HG03439 (cell line): ENCODE measurements around the gene CD3G.
A peak's percentile ranks its signal among the peaks of the same experiment; 100 is the strongest.

Experiments
- ATAC-seq: cut with Tn5 transposase; IDR thresholded peaks from one replicate; pipeline ENCODE4 v1.9.1; 2021; ENCODE audit warnings: mild to moderate bottlenecking, moderate library complexity; ENCODE audit not compliant: unreplicated experiment

CD3G gene

DNA sequence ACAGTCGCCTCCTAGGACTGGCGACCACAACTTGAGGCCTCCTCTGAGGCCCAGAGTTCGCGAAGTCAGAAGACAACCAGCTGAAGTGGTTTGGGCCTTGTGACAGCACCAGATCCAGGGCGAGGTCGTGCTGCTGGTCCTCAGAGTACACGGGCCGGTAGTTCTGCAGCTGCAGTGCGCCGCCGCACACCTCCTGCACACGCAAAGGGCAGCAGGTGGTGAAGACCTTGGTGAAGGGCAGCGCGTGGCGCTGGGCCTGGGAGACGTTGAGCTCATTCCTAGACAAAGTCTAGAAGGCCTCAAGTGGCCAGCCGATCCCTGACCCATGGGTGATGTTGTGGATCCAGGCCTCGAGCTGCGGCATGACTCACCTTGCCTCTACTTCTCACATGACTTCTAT is 21.4 kb upstream of the CD3G start:
- no peak for ATAC-seq

DNA sequence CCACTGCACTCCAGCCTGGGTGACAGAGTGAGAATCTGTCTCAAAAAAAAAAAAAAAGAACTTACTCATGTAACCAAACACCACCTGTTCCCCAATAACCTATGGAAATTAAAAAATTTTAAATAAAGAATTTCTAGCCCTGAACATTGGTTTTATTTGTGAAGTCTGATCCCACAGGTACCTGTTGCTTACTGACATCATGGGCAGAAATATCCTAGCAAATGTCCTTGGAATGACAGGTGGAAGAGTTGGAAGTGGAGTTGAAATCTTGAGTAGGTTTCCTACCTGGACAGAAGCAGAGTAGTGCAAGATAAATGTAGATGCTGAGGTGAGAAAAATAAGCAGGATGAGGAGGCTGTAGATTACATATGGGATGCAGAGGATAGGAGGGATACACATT is 18.9 kb upstream of the CD3G start:
- no peak for ATAC-seq

DNA sequence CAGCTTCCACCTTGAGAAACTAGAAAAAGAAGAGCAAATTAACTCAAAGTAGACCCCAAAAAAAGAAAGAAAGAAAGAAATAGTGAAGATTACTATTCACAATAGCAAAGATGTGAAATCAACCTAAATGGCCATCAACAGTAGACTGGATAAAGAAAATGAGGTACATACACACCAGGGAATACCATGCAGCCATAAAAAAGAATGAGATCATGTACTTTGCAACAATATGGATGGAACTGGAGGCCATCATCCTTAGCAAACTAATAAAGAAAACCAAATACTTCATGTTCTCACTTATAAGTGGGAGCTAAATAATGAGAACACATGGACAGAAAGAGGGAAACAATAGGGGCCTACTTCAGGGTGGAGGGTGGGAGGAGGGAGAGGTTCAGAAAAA is 15.4 kb upstream of the CD3G start:
- ATAC-seq, result no peak

DNA sequence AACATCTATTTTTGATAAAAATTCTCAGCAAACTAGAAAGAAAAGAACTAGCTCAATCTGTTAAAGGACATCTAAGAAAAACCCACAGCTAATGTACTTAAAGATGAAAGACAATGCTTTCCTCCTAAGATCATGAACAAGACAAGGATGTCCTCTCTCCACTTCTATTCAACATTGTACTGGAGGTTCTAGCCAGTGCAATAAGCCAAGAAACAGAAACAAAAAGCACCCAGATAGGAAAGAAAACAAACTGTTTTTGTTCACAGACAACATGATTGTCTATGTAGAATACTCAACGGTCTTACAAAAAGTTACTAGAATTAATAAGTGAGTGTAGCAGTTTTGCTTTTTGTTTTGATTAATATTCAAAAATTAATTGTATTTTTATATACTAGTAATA is 9.4 kb upstream of the CD3G start:
- no peak for ATAC-seq

DNA sequence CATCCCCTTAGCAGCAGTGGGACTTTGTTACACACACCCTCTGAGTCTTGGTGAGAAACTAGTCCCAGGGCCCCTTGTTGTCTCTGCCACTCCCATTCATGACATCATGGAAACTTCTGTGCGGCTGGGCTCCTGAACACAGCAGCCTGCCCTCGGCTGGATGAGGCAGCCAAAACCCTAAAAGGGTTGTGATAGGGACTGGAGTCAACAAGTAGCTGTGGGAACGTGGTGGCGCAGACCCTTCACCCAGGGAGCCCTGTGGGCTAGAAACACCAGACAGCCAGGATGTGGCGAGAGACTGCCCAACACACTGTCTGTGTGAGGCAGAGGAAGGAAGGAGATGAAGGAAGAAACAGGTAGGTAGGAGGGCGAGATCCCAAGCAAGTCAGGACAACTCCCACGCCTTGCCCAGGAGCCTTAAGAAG is 5.5 kb upstream of the CD3G start:
- no peak for ATAC-seq

DNA sequence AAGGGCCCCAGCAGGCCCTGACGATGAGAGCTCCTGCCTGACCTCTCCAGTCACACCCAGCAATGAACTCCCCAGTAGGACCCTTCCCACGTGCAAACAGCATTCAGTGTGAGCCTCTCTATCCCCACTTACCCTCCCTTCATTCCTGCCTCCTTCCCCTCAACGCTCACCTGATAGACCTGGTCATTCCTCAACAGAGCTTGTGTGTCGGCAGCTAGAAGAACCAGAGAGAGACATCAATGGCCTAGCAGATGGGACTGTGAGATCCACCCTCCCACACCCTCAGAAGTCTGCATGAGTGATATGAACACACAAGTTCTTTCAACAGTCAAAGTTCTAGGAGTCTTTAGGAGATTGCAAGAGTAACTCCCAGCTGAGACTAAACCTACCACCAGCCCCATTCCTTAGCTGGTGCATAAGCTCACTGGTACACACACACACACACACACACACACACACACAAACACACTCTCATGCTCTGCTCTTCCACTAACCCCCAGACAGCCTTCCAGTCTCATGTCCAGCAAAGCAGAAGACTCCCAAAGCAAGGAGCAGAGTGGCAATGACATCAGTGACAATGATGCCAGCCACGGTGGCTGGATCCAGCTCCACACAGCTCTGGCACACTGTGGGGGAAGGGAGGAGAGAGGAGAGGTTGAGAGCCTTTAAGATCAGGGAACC is 4.7 kb upstream of the CD3G start:
- ATAC-seq, result no peak

DNA sequence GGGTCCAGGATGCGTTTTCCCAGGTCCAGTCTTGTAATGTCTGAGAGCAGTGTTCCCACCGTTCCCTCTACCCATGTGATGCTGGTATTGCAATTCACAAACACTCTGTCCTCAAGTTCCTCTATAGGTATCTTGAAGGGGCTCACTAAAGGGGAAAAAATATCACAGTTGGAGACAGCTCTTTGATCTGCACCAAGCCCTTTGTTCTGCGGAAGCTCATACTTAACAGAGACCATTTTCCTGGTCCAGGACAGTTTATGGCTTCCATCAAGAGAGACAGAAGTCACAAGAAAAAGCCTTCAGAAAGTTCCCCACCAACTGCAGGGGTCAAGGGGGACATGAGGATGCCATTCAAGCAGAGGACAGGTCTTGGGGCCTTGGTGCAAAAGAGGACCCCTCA is 3.7 kb upstream of the CD3G start:
- ATAC-seq, result no peak

DNA sequence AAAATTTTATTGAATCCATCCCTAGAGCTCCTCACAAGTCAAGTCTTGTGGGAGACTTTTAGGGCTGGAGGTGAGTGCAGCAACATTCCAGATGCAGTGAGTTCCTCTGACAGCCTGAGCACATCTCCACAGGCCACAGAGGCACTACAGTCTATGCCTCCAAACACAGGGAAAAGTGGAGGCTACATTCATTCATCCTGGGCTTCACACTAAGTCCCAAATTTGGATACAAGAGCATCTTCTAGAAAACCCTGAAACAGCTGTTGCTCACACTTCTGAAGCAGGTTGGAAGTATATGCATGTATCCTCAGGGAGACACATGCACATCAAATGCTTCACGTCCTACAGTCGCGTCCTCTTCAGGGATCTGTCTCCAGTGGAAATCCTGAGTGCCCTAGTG is 2.9 kb upstream of the CD3G start:
- no peak for ATAC-seq

DNA sequence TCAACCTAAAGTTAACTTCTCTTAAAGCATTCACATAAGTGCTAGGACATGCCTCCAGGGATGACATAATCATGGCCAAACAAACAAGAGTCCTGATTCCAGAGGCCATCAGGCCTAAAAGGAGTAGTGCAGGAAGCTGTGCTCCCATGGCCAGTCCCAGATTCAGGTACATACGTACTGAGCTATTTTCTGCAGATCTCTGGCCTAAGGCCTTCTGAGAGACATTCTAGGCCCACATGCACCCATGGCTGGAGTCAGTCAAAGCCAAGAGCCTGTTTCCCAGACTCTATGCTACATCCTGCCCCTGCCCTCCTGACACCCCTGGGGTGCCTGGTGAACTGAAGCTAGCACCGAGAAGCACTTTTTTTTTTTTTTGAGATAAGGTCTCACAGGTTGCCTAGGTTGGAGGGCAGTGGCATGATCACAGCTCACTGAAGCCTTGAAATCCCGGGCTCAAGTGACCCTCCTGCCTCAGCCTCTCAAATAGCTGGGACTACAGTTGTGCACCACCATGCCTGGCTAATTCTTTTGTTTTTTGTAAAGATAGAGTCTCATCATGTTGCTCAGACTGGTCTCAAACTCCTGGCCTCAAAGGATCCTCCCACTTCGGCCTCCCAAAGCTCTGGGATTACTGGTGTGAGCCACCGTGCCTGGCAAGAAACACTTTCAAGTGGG is 2.2 kb upstream of the CD3G start:
- no peak for ATAC-seq

DNA sequence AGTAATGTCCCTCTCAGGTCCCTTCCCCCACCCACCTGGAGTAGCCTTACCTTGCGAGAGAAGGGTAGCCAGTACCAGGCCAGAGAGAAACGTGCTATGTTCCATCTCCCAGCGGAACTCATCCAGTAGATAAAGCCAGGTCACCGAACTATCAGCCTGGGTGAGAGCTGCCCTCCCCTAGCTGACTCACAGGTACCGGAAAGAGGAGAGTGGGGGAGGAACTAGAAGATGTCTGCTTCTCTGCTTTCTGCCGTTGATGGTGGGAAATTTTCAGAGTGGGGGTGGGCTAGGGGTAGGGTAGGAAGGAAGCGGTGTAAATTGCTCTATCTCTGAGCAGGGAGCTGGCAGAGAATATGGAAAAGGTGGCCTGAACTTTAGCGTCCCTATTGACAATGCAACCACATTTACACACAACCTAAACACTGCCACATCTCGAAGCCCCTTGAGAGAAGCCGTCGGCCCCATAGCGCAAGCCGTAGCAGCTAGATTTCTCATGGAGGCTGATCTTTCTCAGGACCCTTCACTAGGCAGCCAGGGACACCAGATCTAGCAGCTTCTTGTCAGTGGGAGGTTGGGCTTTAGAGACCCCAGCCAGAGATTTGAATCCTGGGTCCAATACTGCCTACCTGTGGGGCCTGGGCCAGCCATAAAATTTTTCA is 1.5 kb upstream of the CD3G start, which contains the start of gene CD3D:
TSS of gene CD3D (minus strand) at position 203 of the 659 bp plus-strand sequence. CDS start at position 105, 98 bp downstream.
- no peak for ATAC-seq

DNA sequence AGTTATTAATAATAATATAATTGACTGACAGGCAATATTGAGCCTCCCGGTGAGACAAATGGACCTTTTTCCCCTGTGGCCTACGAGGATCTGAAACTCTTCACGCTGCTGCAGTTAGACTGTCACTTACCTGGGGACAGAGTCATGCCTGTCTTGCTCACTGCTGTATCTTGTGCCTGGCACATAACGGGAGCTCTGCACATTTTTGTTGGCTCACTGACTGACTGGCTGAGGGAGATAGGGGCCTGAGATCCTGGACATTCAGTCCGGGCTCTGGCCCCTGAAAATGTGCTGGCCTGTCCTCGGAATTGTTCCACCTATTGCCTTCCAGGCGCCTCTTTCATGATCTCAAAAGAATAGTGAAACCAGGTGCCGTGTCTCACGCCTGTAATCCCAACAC is 896 bp upstream of the CD3G start:
- ATAC-seq, result no peak

DNA sequence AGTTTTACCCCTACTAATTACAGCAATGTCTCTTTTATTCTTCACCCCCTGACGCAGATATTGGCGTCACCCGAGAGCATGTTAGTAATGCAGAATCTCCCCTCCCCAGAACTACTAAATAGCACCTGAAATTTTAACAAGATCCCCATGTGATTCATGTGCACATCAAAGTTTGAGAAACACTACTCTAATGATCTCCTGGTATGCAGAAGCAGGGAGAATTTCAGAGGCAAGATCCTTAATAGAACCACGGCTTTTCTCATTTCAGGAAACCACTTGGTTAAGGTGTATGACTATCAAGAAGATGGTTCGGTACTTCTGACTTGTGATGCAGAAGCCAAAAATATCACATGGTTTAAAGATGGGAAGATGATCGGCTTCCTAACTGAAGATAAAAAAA is 5.3 kb downstream of the CD3G start:
- no peak for ATAC-seq

DNA sequence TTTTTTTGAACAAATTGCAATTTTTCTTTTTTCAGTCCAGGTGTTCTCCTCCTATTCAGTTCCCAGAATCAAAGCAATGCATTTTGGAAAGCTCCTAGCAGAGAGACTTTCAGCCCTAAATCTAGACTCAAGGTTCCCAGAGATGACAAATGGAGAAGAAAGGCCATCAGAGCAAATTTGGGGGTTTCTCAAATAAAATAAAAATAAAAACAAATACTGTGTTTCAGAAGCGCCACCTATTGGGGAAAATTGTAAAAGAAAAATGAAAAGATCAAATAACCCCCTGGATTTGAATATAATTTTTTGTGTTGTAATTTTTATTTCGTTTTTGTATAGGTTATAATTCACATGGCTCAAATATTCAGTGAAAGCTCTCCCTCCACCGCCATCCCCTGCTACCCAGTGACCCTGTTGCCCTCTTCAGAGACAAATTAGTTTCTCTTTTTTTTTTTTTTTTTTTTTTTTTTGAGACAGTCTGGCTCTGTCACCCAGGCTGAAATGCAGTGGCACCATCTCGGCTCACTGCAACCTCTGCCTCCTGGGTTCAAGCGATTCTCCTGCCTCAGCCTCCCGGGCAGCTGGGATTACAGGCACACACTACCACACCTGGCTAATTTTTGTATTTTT is 9.1 kb downstream of the CD3G start:
- ATAC-seq, result no peak

DNA sequence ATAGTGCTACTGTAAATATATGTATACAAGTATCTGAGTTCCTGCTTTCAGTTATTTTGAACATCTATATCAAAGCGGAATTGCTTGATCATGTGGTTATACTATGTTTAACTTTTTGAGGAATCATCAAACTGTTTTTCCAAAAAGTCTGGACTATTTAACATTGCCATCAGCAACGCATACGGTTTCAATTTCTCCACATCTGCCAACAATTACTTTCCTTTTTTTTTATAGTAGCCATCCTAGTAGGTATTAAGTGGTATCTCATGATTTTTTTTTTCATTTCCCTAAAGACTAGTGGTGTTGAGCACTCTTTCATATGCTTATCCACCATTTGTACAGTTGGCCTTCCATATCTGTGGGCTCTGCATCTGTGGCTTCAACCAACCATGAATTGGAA is 13.9 kb downstream of the CD3G start:
- no peak for ATAC-seq

DNA sequence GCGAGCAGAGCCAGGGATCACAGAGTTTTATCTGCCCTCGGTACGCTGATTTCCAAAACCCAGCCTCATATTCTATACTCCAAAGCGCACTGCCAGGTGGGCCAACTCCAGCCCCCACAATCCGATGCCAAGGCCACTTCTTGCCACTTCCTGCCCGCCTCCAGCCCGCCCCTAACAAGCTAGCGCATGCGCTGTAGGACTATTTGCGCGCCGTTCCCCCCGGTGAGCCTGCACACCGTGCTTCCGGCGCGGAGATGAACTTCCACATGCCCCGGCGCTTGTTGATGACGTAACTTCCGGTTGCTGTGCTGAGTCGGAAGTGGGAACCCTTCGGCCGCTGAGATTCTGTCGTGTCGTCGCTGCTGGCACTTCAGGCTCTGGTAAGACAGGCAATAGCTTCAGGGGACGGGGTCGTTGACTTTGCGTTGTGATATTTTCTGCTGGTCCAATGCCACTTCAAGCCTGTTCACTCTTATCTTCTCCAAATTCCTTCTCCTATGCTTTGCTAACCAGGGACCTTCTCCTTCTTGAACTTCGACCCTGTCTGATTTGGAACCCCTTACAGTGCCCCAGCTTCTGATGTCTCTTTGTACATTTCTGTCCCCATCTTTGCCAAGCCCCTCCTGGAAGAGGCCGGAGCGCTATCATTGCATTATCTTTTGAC is 15.3 kb downstream of the CD3G start, which contains the start of gene UBE4A:
TSS of gene UBE4A (plus strand) at position 306 of the 664 bp plus-strand sequence. CDS start 5,481 bp downstream, outside the sequence.
- ATAC-seq, result peak; percentile 93

DNA sequence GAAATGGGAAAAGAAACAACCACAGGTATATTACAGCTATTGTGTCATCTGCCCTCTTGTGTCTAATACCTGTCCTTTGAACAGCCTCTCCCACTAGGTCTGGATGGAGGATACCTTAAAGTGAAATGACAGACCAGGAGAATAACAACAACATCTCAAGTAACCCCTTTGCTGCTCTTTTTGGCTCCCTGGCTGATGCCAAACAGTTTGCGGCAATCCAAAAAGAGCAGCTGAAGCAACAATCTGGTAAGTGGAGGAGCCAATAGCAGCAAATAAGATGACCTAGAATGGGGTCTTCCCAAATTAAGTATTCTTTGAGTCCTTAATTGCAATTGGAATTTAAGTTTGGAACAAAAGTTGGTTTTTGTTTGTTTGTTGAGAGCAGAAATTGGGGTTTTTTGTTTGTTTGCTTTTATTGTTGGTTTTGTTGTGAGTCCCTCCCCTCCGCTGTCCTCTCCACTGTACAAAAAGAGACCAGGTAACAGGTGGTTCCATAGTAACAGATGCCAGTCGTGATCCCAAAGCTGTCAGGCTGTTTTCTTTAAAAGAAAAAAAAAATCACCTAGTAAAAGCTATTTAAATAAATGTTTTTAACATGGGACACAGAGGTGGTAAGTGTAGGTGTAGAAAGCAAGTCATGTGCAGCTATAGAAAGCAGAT is 20.9 kb downstream of the CD3G start:
- ATAC-seq, result no peak

DNA sequence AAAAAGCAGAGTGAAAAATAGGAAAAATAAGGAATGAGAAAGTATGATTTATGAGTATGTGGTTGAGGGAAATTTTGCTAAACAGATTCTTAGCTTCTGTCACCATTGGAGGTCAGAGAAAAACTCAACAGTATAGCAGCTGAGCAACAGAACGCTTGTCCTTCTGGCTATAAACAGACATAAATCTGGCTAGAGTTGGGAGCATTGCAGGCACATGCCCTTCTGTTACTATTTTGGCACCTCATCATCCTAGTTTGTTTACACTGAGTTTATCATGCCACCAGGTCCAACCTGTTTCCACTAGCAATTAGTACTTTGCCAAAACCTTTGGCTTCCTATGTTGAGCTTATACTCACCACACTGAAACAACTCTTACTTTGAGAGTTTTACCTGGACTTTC is 22.1 kb downstream of the CD3G start:
- no peak for ATAC-seq

DNA sequence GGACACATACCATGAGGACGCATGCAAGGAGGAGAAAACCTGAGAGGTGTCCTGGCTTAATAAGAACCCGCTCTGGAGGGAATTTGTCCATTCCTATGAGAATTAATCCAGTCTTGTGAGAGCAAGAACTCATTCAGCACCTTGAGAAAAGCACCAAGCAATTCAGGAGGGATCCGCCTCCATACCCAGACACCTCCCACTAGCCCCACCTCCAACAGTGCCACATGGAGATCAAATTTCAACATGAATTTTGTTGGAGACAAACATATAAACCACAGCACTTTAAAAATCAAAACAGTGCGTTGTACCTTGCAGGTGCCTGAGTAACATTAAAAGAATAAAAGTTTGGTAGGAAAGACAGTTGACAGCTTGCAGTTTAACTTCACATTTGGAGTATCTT is 26.6 kb downstream of the CD3G start:
- no peak for ATAC-seq

DNA sequence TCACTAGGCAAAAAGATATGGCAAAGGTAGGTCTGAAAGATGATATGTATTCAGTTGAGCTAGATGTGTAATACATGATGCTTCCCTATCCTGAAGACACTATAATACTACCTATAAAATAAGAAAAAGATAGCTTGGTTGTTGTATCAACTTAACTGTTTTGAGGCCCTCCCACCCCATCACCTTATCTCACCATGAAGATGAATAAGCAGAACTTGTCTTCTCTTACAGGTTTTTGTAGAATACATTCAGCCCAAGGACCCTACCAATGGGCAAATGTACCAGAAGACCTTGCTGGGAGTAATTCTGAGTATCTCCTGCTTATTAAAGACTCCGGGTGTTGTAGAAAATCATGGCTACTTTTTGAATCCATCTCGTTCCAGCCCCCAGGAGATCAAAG is 29.1 kb downstream of the CD3G start:
- ATAC-seq, result no peak

DNA sequence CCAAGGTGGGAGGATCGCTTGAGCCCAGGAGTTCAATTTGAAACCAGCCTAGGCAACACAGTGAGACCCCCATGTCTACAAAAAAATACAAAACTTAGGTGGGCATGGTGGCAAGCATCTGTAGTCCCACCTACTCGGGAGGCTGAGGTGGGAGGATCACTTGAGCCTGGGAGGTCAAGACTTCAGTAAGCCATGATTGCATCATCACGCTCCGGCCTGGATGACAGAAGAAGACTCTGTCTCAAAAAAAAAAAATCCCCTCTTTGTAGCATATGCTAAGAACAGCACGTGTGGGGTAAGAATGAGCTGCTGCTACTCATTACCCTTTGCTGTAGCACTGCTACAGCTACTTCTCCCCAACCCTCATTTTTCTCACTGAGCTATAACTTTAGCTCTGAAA is 29.7 kb downstream of the CD3G start:
- no peak for ATAC-seq

DNA sequence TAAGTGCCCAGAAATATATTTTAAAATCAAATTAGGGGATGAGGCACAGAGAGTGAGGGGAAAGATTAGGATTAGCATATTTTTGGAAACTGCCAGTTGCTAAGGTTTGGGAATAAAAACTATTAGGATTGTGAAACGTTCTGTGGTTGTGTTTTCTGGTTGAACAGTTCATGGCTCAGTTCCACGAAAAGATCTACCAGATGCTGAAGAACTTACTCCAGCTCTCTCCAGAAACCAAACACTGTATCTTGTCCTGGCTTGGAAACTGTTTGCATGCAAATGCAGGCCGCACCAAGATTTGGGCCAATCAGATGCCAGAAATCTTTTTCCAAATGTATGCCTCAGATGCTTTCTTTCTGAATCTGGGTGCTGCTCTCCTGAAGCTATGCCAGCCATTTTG is 30.6 kb downstream of the CD3G start:
- ATAC-seq, result no peak
